ENCODE data around the gene GOLGA6C.
"Not testable (repeated sequence)": the region's sequence is repeated elsewhere in the genome, so short reads cannot be mapped to it uniquely, and the experiment has no call there.

The GOLGA6C gene

DNA sequence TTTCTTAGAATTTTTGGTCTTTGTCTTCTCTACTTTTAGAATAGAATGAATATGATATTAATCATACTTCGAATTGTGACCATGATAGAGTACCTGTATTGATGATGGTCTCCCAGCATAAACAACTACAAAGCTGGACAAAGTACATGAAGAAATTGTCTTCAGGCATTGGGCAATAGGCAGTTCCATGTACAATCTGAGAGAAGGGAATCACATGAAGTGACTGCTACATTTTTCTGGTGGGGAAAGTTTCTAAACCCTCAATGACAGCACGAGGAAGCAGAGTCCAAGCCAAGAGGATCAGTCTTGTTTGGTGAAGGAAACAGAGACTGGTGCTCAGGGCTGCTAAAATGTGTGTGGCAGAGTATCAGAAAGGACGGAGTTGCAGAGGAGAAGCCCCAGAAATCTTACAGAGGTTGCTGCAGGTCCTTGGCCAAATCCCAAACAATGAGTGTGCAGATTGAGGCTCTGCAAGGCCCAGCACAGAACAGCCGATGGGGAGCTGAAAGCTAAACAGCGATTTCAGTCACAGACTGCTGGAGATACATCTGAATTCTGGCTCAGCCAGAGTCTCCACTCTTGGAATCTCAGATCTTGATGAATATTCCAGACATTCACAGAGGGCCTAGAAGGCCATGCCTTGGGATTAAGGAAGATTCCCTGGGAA lies 61.2 kb downstream of the GOLGA6C start:
- not testable (repeated sequence) for DNase-seq (ENCODE audit: low read depth)

Data from stimulated activated CD8-positive, alpha-beta memory T cell treated with anti-CD3 and anti-CD28 coated beads, Interleukin-12 subunit alpha, Interleukin-12 subunit beta, amount 100 ng/mL, for 1 hour (primary cell).